ENCODE data around the gene RAP1GDS1. TPM values are rescaled to one million over a fixed set of nuclear protein-coding genes. Genes with fewer than 3 reads are reported as not detected.
A peak's percentile ranks its signal among the peaks of the same experiment; 100 is the strongest.

Gene RAP1GDS1
- total and polyA plus RNA-seq, 2 of the 13 experiments (the other 11 are each of a cell fraction or from before 2014, with no cell fraction given), result 19.3 to 42.5 TPM

DNA sequence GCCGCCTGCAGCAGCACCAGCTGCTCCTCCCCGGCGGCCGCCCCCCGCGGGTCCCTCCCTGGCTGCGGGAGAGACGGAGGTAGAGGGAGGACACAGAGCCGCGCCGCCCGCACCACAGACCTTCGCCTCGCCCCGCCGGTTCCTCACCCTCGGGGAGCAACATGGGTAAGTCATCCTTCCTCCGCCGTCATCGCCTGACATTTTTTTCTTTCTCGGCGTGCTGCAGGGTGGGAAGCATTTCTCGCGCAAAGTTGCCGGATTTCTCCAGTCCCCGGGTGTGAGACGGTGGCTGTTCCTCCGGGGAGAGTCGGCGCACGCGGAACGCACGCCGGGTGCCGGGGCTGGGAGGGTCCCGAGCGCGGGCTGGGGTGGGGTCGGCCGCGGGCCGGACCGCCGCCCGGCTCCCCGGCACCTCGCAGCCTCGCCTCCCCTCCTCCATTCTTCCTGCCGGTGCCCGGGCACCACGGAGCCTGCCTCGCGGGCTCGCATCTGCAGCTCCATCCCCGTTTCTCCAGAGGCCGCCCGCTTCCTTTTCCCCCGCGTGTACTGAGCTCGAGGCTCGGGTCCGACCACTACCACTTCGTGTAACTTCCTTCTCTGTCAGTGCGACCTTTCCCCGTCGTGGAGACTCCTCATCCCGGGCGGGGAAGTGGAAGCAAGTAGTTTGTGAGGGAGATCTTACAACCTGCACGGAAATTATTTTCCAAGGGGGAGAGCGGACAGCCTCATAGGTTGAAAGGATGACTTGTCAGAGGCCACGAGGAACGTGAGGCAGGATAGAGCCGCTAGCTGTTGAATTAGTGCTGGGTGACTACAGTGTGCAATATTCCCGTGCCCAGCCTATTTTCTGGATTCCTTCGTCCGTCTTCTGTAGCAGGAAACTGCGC, 464 bp downstream of the RAP1GDS1 start (continued):
- TF ChIP-seq ZNF790 (CRISPR knock-in tag; IDR thresholded peaks at IDR 0.05; ENCODE audit: borderline replicate concordance), result no peak
- no peak for TF ChIP-seq GATA4 (IDR thresholded peaks at IDR 0.05; ENCODE audit: borderline replicate concordance, low read depth)
- TF ChIP-seq NFE2 (CRISPR knock-in tag; IDR thresholded peaks at IDR 0.05), result no peak
- TF ChIP-seq, protein P1, sequence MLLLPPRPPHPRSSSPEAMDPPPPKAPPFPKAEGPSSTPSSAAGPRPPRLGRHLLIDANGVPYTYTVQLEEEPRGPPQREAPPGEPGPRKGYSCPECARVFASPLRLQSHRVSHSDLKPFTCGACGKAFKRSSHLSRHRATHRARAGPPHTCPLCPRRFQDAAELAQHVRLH (CRISPR knock-in tag; IDR thresholded peaks at IDR 0.05; ENCODE audit: borderline replicate concordance, low read depth), result 0 out of 2 replicates have a peak, but pooled peaks have one; percentile 14
- no peak for TF ChIP-seq KDM2A (CRISPR knock-in tag; IDR thresholded peaks at IDR 0.05; ENCODE audit: borderline replicate concordance, low read depth)
- TF ChIP-seq ZNF563 (CRISPR knock-in tag; IDR thresholded peaks at IDR 0.05), result no peak; the same call in 1 of the 2 replicates
- no peak for TF ChIP-seq ZNF143 (CRISPR knock-in tag; IDR thresholded peaks at IDR 0.05)
- no peak for TF ChIP-seq IRX3 (CRISPR knock-in tag; IDR thresholded peaks at IDR 0.05; ENCODE audit: borderline replicate concordance, low read depth)
- 0 out of 2 replicates have a peak, but pooled peaks have one; percentile 83 for TF ChIP-seq FOXO4 (CRISPR knock-in tag; conservative IDR thresholded peaks at IDR 0.05)
- no peak for TF ChIP-seq ZNF619 (CRISPR knock-in tag; IDR thresholded peaks at IDR 0.05)
- no peak for TF ChIP-seq ARNT (IDR thresholded peaks at IDR 0.05)
- no peak for TF ChIP-seq ZBTB25 (CRISPR knock-in tag; IDR thresholded peaks at IDR 0.05)
- TF ChIP-seq ETV6 (CRISPR knock-in tag; conservative IDR thresholded peaks at IDR 0.05), result no peak
- no peak for TF ChIP-seq FUBP1 (CRISPR knock-in tag; IDR thresholded peaks at IDR 0.05; ENCODE audit: borderline replicate concordance)
- TF ChIP-seq CBX2 (IDR thresholded peaks at IDR 0.05; ENCODE audit: low read depth, low read length), result no peak
- TF ChIP-seq CBX2 (CRISPR knock-in tag; IDR thresholded peaks at IDR 0.05; ENCODE audit: low read depth), result 0 out of 2 replicates have a peak, but pooled peaks have one; percentile 30
- TF ChIP-seq ATF4 (CRISPR knock-in tag; IDR thresholded peaks at IDR 0.05), result 0 out of 4 replicates have a peak, but pooled peaks of 1 of the 2 experiments have one; percentile 3
- peak; percentile 41 for TF ChIP-seq YY1 (IDR thresholded peaks at IDR 0.05; ENCODE audit: insufficient read depth, insufficient replicate concordance, low read depth, low read length)
- TF ChIP-seq ZNF512 (CRISPR knock-in tag; IDR thresholded peaks at IDR 0.05), result no peak
- no peak for TF ChIP-seq ATF7-NPFF (CRISPR knock-in tag; IDR thresholded peaks at IDR 0.05; ENCODE audit: low read depth)
- no peak for TF ChIP-seq ZNF432 (CRISPR knock-in tag; IDR thresholded peaks at IDR 0.05; ENCODE audit: borderline replicate concordance)

Measured in HepG2 (cell line).